ENCODE results near the gene IFIT2. TPM values are rescaled to one million over a fixed set of nuclear protein-coding genes. Genes with fewer than 3 reads are reported as not detected.

IFIT2 gene
- total and polyA plus RNA-seq, 2 experiments from 2014 or later: 0.10 TPM; not detected in 1

DNA sequence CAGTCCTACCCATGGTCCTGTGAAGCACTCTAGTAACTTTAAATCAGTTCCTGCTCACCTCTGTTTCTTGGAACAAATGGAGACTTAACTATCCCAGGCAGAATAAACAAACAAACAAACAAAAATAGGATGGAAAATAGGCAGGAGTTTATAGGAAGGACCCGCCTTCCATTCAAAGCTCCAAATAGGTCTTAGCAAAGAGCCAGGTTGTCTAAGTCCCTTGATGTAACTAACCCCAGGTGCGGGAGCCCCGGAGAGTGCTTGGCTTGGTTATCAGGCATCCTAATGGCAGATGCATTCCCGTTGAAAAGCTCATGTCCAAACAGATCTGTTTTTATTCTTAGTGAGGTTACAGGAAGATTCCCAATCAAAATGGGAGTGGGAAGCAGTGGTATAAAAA, 2.2 kb downstream of the IFIT2 start:
- no peaks in the 10 kb centered on the region for H4K20me1 ChIP-seq (replicated peaks; ENCODE audit: insufficient read depth)

More for the DNA sequence above, 2.2 kb downstream of the IFIT2 start:
- no peak overlapping the region for H3K4me3 Mint-ChIP-seq
- H3K9me2 ChIP-seq (ENCODE audit: insufficient read depth): no peaks in the 10 kb centered on the region
- peaks cover 24% of the 10 kb centered on the region for H3K4me1 Mint-ChIP-seq
- no peaks in the 10 kb centered on the region for H3K36me3 Mint-ChIP-seq (ENCODE audit: low read depth)
- no peak for DNase-seq (ENCODE audit: low spot score)
- no peaks in the 10 kb centered on the region for H3F3A ChIP-seq (replicated peaks; ENCODE audit: low read depth)
- H3K27ac Mint-ChIP-seq: no peak overlapping the region
- no peaks in the 10 kb centered on the region for H3K79me2 ChIP-seq (replicated peaks; ENCODE audit: insufficient read depth)
- H3K9me3 Mint-ChIP-seq: no peaks in the 10 kb centered on the region
- no peak for ATAC-seq
- no peak overlapping the region for H2AFZ ChIP-seq
- H3K27me3 ChIP-seq (ENCODE audit: insufficient read depth): no peaks in the 10 kb centered on the region
- no peak overlapping the region for H3K27ac ChIP-seq (ENCODE audit: low read depth)
- H3K27me3 Mint-ChIP-seq (ENCODE audit: insufficient read depth, low read depth, poor library complexity): peaks cover 1% of the 10 kb centered on the region
- H3K36me3 ChIP-seq (ENCODE audit: insufficient read depth): no peaks in the 10 kb centered on the region
- no peak overlapping the region for H3K4me3 ChIP-seq
- H3K4me2 ChIP-seq: no peak overlapping the region
- TF ChIP-seq CTCF (conservative IDR thresholded peaks at IDR 0.05; ENCODE audit: low read depth in 2 of 2) (no peak; a peak in 1 of 4 replicates), JUNB (IDR thresholded peaks at IDR 0.05; ENCODE audit: unreplicated experiment) (no peak), ZNF114 (CRISPR knock-in tag; IDR thresholded peaks at IDR 0.05) (no peak), ZNF331 (CRISPR knock-in tag; IDR thresholded peaks at IDR 0.05; ENCODE audit: low read depth) (no peak), ZNF462 (CRISPR knock-in tag; IDR thresholded peaks at IDR 0.05) (no peak), EZH2 (IDR thresholded peaks at IDR 0.05; ENCODE audit: low read depth, unreplicated experiment) (no peak), REST (IDR thresholded peaks at IDR 0.05; ENCODE audit: unreplicated experiment) (no peak), POLR2AphosphoS5 (IDR thresholded peaks at IDR 0.05; ENCODE audit: low read depth) (no peak), NANOG (IDR thresholded peaks at IDR 0.05; ENCODE audit: borderline replicate concordance) (no peak), EZH2phosphoT487 (IDR thresholded peaks at IDR 0.05; ENCODE audit: unreplicated experiment) (no peak), CREB1 (CRISPR knock-in tag; IDR thresholded peaks at IDR 0.05; ENCODE audit: low read depth) (no peak), STAT1 (IDR thresholded peaks at IDR 0.05; ENCODE audit: unreplicated experiment) (no peak)
- TF ChIP-seq, protein P1, sequence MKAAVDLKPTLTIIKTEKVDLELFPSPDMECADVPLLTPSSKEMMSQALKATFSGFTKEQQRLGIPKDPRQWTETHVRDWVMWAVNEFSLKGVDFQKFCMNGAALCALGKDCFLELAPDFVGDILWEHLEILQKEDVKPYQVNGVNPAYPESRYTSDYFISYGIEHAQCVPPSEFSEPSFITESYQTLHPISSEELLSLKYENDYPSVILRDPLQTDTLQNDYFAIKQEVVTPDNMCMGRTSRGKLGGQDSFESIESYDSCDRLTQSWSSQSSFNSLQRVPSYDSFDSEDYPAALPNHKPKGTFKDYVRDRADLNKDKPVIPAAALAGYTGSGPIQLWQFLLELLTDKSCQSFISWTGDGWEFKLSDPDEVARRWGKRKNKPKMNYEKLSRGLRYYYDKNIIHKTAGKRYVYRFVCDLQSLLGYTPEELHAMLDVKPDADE (IDR thresholded peaks at IDR 0.05): no peak
- H3K4me1 ChIP-seq (ENCODE audit: insufficient read depth): peaks cover 13% of the 10 kb centered on the region; the same call in 1 of the 2 replicates

Measured in GM23338 (cell line).